Midbrain (tissue), 1 donor: ENCODE data around the gene GJC1.

Experiments
- DNase-seq: peaks from one replicate; lab custom pipeline; 2025; lab: John Stamatoyannopoulos, UW

The GJC1 gene

DNA sequence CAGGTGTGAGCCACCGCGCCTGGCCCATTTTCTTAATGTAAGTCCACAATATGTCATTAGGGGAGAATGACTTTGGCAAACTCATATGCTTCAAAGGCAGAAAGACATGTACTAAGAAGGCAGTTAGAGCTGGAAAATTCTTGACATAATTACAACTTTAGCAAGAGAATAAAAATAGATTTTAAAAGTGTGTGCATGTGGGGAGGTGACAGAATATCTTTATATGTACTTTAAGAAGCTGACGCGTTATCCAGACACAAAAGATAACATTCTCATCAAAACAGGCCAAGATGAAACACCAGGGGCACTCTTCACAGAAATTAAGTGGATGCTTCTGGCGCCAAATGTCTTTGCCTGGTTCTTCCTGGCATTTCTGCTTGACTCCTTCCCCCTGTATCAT is 28.2 kb downstream of the GJC1 start:
- DNase-seq, result no peak

DNA sequence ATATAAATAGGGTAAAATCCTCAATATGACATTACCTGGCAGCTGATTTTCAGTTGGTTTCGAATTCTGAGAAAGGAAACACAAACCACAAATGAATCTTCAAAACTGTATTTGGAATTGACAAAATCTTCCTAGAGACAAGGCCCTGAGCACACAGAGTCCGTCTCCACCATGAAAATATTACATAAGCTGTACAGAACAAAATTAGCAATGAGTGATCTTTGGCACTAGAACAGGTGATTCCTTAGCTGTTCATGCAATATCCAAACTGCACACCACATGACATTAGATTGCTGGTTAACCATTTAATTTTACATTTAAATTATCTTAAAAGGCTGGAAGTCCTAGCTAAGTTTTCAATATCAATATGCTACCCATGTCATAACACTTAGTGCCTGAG is 31.7 kb downstream of the GJC1 start:
- no peak for DNase-seq

DNA sequence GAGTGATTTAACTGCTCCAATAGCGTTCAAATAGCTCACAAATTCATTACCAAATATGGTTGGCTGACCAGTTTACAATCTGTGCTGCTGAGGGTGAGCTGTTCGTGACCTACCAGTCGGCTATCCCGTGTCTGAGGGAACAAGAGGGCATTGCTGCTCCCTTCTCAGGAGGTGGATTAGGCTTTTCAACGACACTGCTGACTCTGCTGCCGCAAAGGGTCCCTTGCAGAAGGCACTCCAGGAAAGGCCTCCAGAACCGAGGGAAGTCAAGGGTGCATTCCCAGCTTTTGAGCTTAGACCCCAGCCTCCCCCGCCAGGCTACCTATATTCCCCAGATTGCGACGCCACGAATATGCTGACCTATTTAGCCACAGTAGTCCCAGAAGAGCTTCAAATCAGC is 32.3 kb downstream of the GJC1 start:
- DNase-seq, result no peak

DNA sequence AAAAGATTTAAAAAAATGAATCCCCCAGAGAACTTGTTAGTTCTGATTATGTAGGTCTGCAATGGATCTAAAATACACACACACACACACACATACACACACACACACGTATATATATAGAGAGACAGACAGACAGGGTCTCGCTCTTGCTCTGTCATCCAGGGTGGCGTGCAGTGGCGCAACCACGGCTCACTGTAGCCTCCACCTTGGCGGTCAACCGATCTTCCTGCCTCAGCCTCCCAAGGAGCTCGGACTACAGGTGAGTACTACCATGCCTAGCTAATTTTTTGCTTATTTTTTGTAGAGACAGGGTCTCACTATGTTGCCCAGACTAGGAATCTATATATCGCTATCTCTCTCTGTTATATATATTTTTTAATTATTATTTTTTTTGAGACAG is 33.4 kb downstream of the GJC1 start:
- no peak for DNase-seq

DNA sequence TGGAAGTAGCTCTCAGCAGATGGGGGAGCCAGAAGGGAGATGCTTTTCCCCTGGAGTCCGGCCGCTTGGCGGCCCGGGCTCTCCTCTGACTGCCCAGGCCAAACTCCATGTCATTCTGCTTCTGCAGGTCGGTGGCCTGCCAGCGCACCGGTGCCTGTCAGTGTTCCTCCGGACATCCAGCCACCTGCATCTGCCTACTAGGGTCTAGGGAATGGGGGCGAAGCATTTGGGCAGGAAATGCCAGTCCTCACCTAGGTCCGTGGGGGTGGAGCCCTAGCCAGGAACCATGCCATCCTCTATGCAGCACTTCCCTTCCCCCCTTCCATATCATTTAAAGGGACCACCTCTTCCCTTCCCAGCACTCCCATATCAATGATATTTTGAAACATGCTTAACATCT is 34.2 kb downstream of the GJC1 start:
- DNase-seq, result no peak

DNA sequence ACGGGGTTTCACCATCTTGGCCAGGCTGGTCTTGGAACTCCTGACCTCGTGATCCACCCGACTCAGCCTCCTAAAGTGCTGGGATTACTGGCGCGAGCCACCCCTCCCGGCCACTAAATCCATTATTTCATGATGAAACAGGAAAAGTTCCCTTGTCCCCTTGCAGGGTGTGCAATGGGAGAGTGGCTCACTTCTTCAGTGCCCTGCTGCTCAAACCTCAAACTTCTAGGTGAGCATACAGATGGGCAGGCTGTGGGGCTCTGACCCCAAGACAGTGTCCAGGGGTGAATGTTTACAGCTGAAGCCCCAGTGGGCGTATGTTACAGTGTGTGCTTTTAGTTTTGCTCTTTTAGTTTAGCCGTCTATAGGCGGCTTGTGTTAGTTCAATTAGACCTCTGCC is 34.7 kb downstream of the GJC1 start:
- DNase-seq, result no peak

DNA sequence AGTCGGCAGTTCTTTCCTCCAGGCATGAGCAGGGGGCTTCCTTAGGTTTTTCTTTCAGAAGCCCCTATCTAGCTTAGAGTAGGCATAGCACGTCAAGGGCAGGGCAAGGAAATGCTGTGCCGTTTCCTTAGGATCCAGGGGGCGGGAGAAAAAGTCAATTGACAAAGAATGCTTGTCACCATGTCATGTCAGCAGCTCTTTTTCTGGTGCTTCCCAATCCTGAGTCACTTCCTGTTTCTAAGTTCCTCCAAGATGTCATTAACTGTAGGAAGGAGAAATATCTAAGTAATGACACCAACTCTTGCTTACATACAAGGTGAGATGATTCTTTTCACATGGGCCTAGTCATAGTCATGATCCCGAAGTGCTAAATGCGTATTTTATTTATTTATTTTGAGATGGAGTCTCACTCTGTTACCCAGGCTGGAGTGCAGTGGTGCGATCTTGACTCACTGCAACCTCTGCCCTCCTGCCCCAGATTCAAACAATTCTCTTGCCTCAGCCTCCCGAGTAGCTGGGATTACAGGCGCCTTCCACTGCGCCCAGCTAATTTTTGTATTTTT is 35.2 kb downstream of the GJC1 start:
- no peak for DNase-seq

DNA sequence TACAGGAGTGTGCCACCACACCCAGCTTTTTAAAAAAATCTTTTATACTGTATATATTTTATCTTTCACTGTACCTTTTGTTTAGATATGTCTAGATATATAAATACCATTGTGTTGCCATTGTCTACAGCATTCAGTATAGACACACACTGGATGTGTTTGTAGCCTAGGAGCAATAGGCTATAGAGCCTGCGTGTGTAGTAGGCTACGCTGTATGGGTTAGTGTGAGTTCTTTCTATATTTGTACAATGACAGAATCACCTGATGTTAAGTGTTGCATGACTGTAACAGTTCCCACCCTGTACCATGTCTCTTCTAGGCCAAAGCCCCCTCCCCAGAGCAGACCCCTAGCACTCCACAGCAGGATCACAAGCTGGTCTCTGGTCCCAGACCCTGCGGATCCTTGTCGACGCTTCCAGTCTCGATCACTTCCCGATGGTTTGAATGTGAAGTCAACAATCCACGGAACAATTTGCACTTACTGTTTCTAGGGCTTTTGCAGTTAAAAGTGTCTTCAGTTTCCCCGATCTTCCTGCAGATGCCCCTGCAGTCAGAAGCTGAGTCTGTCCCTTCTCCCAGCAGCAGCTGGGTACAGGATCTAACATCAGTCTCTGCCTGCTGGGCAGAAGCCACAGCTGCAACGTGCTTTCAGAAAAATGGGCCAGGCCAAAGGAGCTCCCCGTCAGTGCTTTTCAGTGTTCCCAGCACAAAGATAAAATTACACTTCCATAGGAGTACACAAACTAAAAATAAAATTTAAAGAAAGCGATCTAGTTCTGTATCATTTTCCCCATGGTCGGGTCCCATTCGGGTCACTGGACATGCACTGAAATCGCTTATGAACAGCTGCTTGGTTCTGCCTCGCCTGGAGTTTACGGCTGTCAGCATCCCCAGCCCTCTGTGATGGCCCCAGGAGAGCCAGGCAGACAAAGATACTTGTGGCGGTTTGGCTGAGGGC is 35.9 kb downstream of the GJC1 start:
- DNase-seq, result no peak

DNA sequence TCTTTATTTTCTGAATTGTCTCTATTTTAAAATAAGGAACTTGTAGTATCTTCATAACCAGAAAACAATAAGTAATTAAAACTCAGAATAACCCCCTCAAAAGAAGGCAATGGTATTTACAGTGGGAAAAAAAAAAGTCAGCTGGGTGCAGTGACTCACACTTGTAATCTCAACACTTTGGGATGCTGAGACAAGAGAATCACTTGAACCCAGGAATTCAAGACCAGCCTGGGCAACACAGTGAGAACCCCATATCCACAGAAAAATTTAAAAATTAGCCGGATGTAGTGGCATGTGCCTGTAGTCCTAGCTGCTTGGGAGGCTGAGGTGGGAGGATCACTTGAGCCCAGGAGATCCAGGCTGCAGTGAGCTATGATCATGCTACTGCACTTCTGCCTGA is 37.8 kb downstream of the GJC1 start:
- DNase-seq, result no peak

DNA sequence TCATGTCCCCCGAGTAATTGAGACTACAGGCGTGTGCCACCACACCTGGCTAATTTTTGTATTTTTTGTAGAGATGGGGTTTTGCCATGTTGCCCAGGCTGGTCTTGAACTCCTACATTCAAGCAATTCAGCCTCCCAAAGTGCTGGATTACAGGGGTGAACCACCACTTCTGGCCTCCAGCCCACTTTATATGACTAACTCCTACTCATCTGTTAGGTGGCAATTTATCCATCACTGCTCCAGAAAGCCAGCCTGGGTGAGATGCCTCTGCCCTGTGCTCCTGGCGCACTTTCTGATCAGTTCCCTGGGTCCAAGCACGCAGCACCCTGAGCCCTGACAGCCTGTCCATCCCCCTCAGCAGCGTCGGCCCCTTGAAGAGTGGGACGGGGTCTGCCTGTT is 41.9 kb downstream of the GJC1 start:
- DNase-seq, result no peak

DNA sequence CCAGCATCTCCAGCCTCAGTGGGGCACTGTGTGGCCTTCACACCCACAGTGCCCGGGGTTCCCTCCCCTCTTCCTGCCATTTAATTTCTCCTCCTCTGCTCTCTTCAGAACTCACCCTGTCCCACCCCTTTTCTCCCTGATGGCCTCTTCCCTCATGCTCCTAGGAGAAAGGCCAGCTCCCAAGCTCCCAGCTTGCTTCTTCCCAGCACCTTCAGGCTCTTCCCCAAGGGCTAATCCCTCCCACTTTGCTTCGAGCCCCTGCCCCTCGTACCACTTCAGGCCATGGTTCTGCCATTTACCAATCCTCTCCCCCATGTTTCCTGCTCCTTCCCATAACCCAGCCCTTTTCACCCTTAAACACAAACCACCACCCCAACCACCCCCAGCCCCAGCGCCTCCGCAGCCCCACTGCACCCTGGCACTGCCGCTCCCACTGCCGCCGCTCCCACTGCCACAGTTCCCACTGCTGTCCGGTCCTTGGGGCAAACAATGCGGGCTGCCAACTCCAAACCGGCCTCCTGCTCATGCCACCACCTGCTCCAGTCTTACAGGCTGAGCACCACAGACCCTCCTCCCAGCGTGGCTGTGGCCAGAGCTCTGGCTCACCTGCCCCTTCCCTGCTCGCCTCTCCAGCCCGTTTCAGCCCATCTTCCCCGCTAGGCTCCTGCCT is 42.7 kb downstream of the GJC1 start:
- no peak for DNase-seq

DNA sequence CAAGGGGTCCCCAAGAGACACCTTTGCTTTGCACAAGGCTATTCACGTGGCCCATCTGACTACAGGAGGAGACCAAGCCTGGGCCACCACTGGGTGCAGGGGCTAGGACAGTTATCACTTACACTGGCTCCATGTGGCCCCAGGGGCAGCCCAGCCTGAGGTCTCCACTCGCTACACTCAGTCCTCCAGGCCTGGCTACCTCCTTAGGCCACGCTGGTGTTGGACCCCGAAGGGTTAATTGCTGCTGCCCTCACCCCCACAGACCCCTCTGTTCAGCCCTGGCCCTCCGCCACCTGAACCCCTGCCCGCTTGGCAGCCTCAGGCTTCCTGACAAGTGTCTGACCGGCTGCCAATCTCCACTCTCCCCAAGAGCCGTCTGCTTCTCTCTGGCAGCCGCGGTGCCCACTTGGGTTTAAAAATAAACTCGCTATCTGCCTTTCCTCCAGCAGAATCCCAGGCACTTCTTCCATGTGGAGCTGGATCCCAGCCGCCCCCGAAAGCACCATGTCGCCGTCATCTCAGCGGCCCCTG is 43.5 kb downstream of the GJC1 start:
- DNase-seq, result no peak

DNA sequence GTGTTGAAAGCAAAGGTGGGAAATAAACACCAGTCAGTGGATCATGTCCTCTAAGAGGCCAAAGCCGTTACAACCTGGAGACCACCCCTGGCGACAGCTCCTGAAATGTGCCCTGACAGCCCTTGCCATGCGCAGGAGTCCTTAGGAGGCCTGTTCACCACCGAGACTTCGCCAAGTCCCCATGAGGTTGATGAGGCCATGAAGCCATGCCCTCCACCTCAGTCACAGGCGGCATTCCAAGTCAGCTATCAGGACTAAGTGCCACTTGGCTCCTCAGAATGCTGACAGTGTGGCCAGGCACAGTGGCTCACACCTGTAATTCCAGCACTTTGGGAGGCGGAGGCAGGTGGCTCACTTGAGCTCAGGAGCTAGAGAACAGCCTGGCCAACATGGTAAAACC is 44.2 kb downstream of the GJC1 start:
- DNase-seq, result no peak

DNA sequence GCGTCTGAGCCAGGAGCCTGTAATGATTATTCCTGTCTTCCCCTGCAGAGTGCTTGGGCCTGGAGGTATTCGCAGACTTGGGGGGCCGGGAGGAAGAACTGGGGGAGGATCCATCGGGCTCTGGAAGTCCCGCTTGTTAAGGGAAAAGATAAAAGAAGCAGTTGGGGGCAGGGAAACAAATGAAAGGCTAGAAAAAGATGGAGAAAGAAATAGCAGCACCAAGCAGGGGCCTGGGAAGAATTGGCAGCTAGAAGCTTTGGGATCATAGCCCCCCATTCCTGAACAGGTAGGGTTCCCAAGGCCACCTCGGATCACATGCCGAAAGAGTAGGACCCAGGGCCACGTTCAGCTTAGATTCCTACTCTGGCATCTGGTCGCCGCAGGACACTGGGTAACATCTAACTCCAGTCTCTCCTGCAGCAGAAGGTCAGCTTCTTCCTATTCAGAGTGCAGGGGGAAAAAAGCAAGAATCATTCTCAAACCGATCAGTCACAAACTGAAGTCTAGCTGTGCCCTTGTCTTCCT is 47.7 kb downstream of the GJC1 start:
- DNase-seq, result no peak

DNA sequence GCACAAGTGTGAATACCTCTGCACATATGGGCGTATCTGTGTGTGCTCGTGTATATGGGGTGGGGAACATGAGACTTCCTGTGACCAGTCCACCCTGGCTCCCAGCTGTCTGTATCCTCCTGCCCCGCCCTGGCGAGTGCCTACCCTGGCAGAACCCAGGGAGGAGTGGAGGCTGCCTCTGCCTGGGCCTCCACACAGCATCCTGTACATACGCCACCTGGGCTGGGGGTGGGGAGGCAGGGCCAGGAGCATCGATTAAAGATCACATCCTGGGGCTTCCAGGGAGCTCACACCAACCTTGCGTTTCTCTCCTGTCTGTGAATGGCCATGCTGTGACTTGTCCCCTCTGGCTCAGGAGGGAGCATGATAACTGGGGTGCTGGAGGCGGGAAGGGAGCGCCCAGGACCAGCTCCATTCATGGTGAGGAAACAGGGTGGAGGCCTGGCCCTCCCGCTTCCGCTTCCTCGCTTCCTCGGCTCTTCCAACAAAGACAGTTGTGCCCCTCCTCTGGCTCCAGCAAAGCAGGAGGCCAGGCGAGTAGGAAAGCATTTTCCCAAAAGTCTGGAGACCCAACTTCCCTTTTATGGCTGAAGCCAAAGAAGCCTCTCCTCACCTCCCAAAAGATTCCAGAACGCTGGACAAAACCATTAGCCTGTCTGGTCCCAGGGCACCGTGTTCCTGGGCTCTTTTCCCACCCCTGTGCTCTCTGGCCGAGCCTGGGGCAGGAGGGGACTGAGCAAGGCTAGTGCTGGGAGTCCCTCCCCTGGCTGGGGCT is 48.3 kb downstream of the GJC1 start:
- no peak for DNase-seq

DNA sequence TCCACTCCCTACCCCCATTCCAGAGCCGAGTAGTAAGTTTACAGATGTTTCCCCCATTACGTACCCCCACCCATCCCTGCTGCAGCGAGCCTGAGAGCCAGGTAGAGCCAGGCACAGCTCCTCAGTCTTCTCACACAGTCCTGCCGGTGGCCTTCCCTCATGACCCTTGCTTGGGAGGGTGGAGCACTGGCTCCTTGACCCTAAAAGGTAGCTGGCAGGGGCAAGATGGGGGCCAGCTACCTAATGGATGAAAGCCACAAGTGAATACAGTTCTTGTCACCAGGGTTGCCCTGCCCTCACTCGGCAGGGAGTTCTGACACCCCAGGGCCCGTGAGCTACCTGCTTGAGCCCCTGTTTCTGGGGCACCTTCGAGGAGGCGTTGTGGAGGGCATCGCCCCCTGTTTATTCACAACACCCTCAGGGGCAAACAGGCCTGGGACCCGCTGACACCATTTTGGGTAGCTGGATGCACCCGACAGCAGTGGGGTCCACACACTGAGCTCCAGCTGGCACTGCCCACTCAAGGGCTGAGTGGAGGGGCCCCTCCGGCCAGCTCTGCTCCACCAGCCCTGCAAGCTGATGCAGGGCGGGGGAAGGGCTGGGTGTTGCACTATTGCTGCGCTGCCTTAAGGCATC is 49.1 kb downstream of the GJC1 start:
- DNase-seq, result no peak

DNA sequence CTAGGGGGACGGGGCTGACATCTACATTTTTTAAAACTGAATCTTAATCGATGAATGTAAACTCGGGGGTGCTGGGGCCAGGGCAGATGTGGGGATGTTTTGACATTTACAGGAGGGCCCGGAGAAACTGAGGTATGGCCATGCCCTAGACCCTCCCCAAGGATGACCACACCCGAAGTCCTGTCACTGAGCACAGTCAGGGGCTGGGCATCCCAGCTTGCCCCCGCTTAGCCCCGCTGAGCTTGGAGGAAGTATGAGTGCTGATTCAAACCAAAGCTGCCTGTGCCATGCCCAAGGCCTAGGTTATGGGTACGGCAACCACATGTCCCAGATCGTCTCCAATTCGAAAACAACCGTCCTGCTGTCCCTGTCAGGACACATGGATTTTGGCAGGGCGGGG is 49.9 kb downstream of the GJC1 start:
- DNase-seq, result no peak

DNA sequence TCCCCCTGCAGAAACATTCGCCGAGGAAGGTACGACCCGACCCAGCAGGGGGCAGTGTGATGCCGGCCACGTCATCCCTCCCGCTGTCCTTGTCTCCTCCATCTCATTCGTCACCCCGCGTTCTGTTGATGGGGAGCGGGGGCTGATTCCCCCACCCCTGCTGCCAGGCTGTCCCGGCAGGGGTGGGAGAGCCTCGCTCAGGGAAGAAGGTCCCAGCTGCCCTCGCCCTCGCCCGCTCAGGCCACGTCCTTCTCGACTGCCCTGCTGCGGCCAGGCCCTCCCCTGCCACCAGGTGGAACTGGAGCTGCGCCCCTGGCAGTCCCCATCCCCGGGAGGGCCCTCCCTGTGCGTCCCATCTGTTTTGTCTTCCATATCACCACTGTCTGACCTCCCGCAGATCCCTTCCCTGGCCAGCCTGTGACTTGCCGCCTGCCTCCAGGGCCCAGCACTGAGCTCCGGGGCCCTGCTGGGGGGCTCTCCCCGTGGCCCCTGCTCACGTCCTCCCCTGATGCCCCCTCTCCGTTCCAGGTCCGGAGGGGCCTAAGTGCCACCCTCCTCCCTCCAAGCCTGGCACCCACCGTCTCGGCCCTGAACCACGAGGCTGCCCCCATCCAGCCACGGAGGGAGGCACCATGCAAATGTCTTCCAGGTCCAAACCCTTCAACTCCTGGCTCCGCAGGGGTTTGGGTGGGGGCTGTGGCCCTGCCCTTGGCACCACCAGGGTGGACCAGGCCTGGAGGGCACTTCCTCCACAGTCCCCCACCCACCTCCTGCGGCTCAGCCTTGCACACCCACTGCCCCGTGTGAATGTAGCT is 50.7 kb downstream of the GJC1 start:
- DNase-seq, result peak; percentile 74

DNA sequence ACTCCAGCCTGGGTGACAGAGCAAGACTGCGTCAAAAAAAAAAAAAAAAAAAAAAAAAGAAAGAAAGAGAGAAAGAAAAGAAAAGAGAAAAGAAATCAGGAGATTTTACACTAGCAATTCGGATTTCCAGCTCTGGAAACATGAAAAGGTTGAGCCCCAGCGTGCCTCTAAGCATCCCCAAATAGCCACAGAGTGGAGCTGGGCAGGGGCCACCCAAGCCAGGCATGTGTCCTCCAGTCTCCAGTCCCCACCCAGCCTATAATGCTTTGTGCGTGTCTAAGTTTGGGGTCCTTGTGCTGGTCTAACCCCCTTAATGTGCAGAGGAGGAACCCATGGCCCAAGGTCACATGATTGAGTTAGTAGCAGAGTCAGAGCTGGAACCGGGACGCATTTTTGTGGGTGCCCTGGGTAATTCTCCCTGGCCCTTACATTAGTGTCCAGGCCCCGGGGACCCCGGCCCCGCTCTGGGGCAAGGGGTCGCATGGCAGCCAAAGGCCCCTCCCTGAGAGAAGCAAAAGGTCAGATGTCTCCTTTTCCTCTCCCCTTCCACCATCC is 51.4 kb downstream of the GJC1 start:
- no peak for DNase-seq
